GM18505 (cell line): ENCODE data around the gene EMX1.
A peak's percentile ranks its signal among the peaks of the same experiment; 100 is the strongest.

Experiments used
- ATAC-seq: cut with Tn5 transposase; IDR thresholded peaks from one replicate; pipeline ENCODE4 v1.9.1; 2021; ENCODE audit not compliant: unreplicated experiment
- POLR2A ChIP-seq: IDR thresholded peaks from 4 replicates; pipeline ENCODE4 v1.6.1; 2011; ENCODE audit warnings: borderline replicate concordance; ENCODE audit not compliant: insufficient read depth, insufficient read length; ENCODE audit errors: extremely low read depth

Gene EMX1

GRCh38 chr2:72914589-72915319 lies 2.6 kb upstream of the EMX1 start:
- no peak for ATAC-seq
- no peak for TF ChIP-seq POLR2A

GRCh38 chr2:72915320-72915906 lies 1.9 kb upstream of the EMX1 start:
- no peak for TF ChIP-seq POLR2A
- no peak for ATAC-seq

GRCh38 chr2:72915907-72916742 lies 1.2 kb upstream of the EMX1 start:
- ATAC-seq = peak; percentile 55

GRCh38 chr2:72916743-72917137 lies 579 bp upstream of the EMX1 start:
- ATAC-seq = no peak
- no peak for TF ChIP-seq POLR2A

More at GRCh38 chr2:72915907-72916742, 1.2 kb upstream of the EMX1 start:
- TF ChIP-seq POLR2A = no peak

GRCh38 chr2:72917877-72918553 lies 696 bp downstream of the EMX1 start:
- ATAC-seq = no peak

GRCh38 chr2:72919414-72920317 lies 2.3 kb downstream of the EMX1 start:
- TF ChIP-seq POLR2A = no peak
- ATAC-seq = no peak

More at GRCh38 chr2:72917877-72918553, 696 bp downstream of the EMX1 start:
- TF ChIP-seq POLR2A = no peak

GRCh38 chr2:72920318-72921087 lies 3.2 kb downstream of the EMX1 start:
- no peak for TF ChIP-seq POLR2A
- ATAC-seq = no peak

GRCh38 chr2:72921088-72921851 lies 4.0 kb downstream of the EMX1 start:
- TF ChIP-seq POLR2A = no peak
- ATAC-seq = no peak

GRCh38 chr2:72921853-72922252 lies 4.5 kb downstream of the EMX1 start:
- no peak for TF ChIP-seq POLR2A

GRCh38 chr2:72923833-72924352 lies 6.6 kb downstream of the EMX1 start:
- ATAC-seq = no peak
- no peak for TF ChIP-seq POLR2A

More at GRCh38 chr2:72921853-72922252, 4.5 kb downstream of the EMX1 start:
- no peak for ATAC-seq
